ENCODE measurements around the gene THSD4. TPM values are rescaled to one million over a fixed set of nuclear protein-coding genes. Genes with fewer than 3 reads are reported as not detected.

The THSD4 gene
- total RNA-seq, 1 experiment from 2014 or later, result 29.0 TPM

GRCh38 chr15:71443538-71443937, 328.3 kb downstream of the THSD4 start:
- peak overlapping the region; percentile 99 for H3K27ac ChIP-seq (ENCODE audit: low read length)
- H2AFZ ChIP-seq (ENCODE audit: low read length), result no peak overlapping the region
- H4K20me1 ChIP-seq (ENCODE audit: low read length), result no peaks in the 10 kb centered on the region
- no peak overlapping the region for H3K4me3 ChIP-seq (ENCODE audit: low read length)
- no peaks in the 10 kb centered on the region for H3K27me3 ChIP-seq (ENCODE audit: low read length)
- TF ChIP-seq EZH2 (IDR thresholded peaks at IDR 0.05; ENCODE audit: low read length, unreplicated experiment) (no peak), CTCF (conservative IDR thresholded peaks at IDR 0.05; ENCODE audit: low read depth, low read length) (peak; percentile 87)
- H3K9me3 ChIP-seq (ENCODE audit: low read length), result no peaks in the 10 kb centered on the region
- no peaks in the 10 kb centered on the region for H3K36me3 ChIP-seq (ENCODE audit: low read depth, low read length)
- peaks cover 6% of the 10 kb centered on the region; the same call in 1 of the 2 replicates for H3K79me2 ChIP-seq (ENCODE audit: low read length)
- ChIA-PET CTCF (interaction anchor here (1.2 kb wide), 1 partner anchor 57 kb away, joined by 3 read pairs; no protein-coding TSS in a partner anchor), POLR2A (ENCODE audit: unreplicated experiment) (no interaction called here)
- peaks cover 18% of the 10 kb centered on the region for H3F3A ChIP-seq (ENCODE audit: low read length, unreplicated experiment)
- DNase-seq (peak; percentile 73), ATAC-seq (no peak)
- intact Hi-C loops (cut with micrococcal nuclease), result loop anchor here (2.0 to 5.0 kb wide), 3 partner anchors 433 to 551 kb away; partner anchors contain the start of genes LRRC49 and THAP10
- no TSS peak for BruUV-seq (replicated peaks)
- H3K4me2 ChIP-seq (ENCODE audit: low read length), result peak overlapping the region; percentile 65
- no peaks in the 10 kb centered on the region for H3K9me2 ChIP-seq (replicated peaks; ENCODE audit: low read length)
- H3K9ac ChIP-seq (ENCODE audit: low read length), result peak overlapping the region; percentile 81
- peaks cover 75% of the 10 kb centered on the region for H3K4me1 ChIP-seq (ENCODE audit: insufficient read depth, low read length)

- Histone ChIP-seq H3K9ac (ENCODE audit: low read length) (peak overlapping the region; percentile 81), H3K79me2 (ENCODE audit: low read length) (peaks cover 11% of the 10 kb centered on the region), H3K4me2 (ENCODE audit: low read length) (peak overlapping the region; percentile 65), H3K9me2 (replicated peaks; ENCODE audit: low read length) (no peaks in the 10 kb centered on the region), H3K9me3 (ENCODE audit: low read length) (no peaks in the 10 kb centered on the region), H3K36me3 (ENCODE audit: low read depth, low read length) (no peaks in the 10 kb centered on the region), H2AFZ (ENCODE audit: low read length) (no peak overlapping the region), H3K27me3 (ENCODE audit: low read length) (no peaks in the 10 kb centered on the region), H3K27ac (ENCODE audit: low read length) (peak overlapping the region; percentile 99), H3F3A (ENCODE audit: low read length, unreplicated experiment) (peaks cover 18% of the 10 kb centered on the region), H4K20me1 (ENCODE audit: low read length) (no peaks in the 10 kb centered on the region), H3K4me1 (ENCODE audit: insufficient read depth, low read length) (peaks cover 75% of the 10 kb centered on the region), H3K4me3 (ENCODE audit: low read length) (peak overlapping the region; percentile 24)
- POLR2A ChIA-PET (ENCODE audit: unreplicated experiment), result no interaction called here
- ATAC-seq, result no peak
- DNase-seq, result peak; percentile 38
- TF ChIP-seq EZH2phosphoT487 (IDR thresholded peaks at IDR 0.05; ENCODE audit: borderline replicate concordance, low read length), result no peak
- no peak for TF ChIP-seq CTCF (conservative IDR thresholded peaks at IDR 0.05; ENCODE audit: low read depth, low read length)
- TF ChIP-seq EZH2 (IDR thresholded peaks at IDR 0.05; ENCODE audit: low read length, unreplicated experiment), result no peak
- intact Hi-C loops (cut with micrococcal nuclease), result loop anchor here (5.0 kb wide), 2 partner anchors 467 to 552 kb away; partner anchors contain the start of genes LRRC49 and THAP10
- CTCF ChIA-PET, result interaction anchor here (0.6 to 1.7 kb wide), 3 partner anchors 58 to 1981 kb away, joined by 3 to 4 read pairs (median 4); no protein-coding TSS in a partner anchor
- BruUV-seq (replicated peaks), result no TSS peak
These were observed 328.9 kb downstream of the THSD4 start for GRCh38 chr15:71444032-71444810.
